ENCODE results near the gene OTUB1. TPM values are rescaled to one million over a fixed set of nuclear protein-coding genes. Genes with fewer than 3 reads are reported as not detected.

OTUB1 gene
- total and polyA plus RNA-seq, 2 of the 13 experiments (the other 11 are each of a cell fraction or from before 2014, with no cell fraction given) = 58.8 to 130 TPM

DNA sequence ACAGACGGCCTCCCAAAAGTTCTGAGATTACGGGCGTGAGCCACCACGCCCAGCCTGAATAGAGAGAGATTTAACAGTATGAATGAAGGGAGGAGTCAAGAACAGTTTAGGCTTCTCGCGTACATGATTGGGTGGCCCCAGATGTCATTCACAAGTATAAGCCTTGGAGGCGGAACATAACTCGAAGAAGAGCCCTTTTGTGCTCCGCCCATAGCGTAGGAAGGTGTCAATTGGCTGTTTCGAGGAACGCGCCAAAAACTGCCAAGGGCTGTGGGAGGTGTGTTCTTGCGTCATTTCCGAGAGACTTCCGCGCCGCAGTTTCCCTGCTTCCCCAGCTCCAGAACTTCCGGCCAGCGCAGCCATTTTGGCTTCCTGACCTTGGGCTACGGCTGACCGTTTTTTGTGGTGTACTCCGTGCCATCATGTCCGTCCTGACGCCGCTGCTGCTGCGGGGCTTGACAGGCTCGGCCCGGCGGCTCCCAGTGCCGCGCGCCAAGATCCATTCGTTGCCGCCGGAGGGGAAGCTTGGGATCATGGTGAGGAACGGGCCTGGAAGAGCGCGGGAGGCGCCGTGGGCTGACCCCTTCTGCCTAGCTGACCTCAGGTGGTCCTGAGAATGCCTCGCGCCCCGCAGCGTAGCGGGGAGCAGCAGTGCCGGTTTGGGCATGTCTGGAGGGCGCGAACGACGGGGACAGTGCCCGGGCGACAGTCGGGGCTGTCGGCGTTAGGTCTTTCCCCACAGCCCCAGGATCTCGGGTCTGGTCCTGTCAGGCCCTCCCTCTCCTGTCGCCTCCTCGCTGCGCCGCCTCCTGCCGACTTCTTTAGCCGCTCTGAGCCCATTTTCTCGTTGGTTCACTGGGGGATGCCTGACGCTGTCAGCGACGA is 11.7 kb upstream of the OTUB1 start, which contains the start of gene COX8A (continued):
- TF ChIP-seq ZNF333 (CRISPR knock-in tag; IDR thresholded peaks at IDR 0.05; ENCODE audit: borderline replicate concordance) (no peak), MLLT10 (CRISPR knock-in tag; IDR thresholded peaks at IDR 0.05) (no peak), MAFF (IDR thresholded peaks at IDR 0.05; ENCODE audit: low read depth, low read length) (no peak), NFKBIZ (CRISPR knock-in tag; IDR thresholded peaks at IDR 0.05) (0 out of 2 replicates have a peak, but pooled peaks have one; percentile 19), GLI4 (CRISPR knock-in tag; IDR thresholded peaks at IDR 0.05; ENCODE audit: borderline replicate concordance) (peak; percentile 99; the same call in 1 of the 2 replicates), ZNF746 (CRISPR knock-in tag; IDR thresholded peaks at IDR 0.05) (peak; percentile 40; the same call in 1 of the 2 replicates), KLF16 (CRISPR knock-in tag; IDR thresholded peaks at IDR 0.05) (peak in 1 of 2 experiments; percentile 90; a peak in 2 of 4 replicates), ZFP37 (CRISPR knock-in tag; IDR thresholded peaks at IDR 0.05; ENCODE audit: borderline replicate concordance) (peak; percentile 35; the same call in 1 of the 2 replicates), MAFK (conservative IDR thresholded peaks at IDR 0.05 in 1 of 2, IDR thresholded peaks at IDR 0.05 in 1 of 2; ENCODE audit: low read length in 2 of 2) (no peak), ESRRA (CRISPR knock-in tag; IDR thresholded peaks at IDR 0.05; ENCODE audit: low read depth) (peak; percentile 87), KDM3A (CRISPR knock-in tag; IDR thresholded peaks at IDR 0.05; ENCODE audit: low read depth) (0 out of 2 replicates have a peak, but pooled peaks have one; percentile 25), PCBP2 (optimal IDR thresholded peaks at IDR 0.05; ENCODE audit: low read depth, low read length, poor library complexity, severe bottlenecking) (no peak), ZNF446 (CRISPR knock-in tag; IDR thresholded peaks at IDR 0.05) (no peak), KLF6 (CRISPR knock-in tag; IDR thresholded peaks at IDR 0.05) (peak; percentile 62; the same call in 1 of the 2 replicates), CENPT (CRISPR knock-in tag; IDR thresholded peaks at IDR 0.05; ENCODE audit: low read depth) (no peak), ZSCAN20 (CRISPR knock-in tag; IDR thresholded peaks at IDR 0.05; ENCODE audit: borderline replicate concordance) (no peak; the same call in 1 of the 2 replicates), STAT5B (CRISPR knock-in tag; IDR thresholded peaks at IDR 0.05) (no peak), MIER2 (CRISPR knock-in tag; IDR thresholded peaks at IDR 0.05) (no peak), ZNF234 (CRISPR knock-in tag; conservative IDR thresholded peaks at IDR 0.05) (no peak)
- TF ChIP-seq, protein P1, sequence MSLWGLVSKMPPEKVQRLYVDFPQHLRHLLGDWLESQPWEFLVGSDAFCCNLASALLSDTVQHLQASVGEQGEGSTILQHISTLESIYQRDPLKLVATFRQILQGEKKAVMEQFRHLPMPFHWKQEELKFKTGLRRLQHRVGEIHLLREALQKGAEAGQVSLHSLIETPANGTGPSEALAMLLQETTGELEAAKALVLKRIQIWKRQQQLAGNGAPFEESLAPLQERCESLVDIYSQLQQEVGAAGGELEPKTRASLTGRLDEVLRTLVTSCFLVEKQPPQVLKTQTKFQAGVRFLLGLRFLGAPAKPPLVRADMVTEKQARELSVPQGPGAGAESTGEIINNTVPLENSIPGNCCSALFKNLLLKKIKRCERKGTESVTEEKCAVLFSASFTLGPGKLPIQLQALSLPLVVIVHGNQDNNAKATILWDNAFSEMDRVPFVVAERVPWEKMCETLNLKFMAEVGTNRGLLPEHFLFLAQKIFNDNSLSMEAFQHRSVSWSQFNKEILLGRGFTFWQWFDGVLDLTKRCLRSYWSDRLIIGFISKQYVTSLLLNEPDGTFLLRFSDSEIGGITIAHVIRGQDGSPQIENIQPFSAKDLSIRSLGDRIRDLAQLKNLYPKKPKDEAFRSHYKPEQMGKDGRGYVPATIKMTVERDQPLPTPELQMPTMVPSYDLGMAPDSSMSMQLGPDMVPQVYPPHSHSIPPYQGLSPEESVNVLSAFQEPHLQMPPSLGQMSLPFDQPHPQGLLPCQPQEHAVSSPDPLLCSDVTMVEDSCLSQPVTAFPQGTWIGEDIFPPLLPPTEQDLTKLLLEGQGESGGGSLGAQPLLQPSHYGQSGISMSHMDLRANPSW (CRISPR knock-in tag; IDR thresholded peaks at IDR 0.05; ENCODE audit: borderline replicate concordance) = no peak
- TF ChIP-seq, protein P2, sequence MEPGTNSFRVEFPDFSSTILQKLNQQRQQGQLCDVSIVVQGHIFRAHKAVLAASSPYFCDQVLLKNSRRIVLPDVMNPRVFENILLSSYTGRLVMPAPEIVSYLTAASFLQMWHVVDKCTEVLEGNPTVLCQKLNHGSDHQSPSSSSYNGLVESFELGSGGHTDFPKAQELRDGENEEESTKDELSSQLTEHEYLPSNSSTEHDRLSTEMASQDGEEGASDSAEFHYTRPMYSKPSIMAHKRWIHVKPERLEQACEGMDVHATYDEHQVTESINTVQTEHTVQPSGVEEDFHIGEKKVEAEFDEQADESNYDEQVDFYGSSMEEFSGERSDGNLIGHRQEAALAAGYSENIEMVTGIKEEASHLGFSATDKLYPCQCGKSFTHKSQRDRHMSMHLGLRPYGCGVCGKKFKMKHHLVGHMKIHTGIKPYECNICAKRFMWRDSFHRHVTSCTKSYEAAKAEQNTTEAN (CRISPR knock-in tag; conservative IDR thresholded peaks at IDR 0.05) = 0 out of 2 replicates have a peak, but pooled peaks have one; percentile 43
- TF ChIP-seq, protein P3, sequence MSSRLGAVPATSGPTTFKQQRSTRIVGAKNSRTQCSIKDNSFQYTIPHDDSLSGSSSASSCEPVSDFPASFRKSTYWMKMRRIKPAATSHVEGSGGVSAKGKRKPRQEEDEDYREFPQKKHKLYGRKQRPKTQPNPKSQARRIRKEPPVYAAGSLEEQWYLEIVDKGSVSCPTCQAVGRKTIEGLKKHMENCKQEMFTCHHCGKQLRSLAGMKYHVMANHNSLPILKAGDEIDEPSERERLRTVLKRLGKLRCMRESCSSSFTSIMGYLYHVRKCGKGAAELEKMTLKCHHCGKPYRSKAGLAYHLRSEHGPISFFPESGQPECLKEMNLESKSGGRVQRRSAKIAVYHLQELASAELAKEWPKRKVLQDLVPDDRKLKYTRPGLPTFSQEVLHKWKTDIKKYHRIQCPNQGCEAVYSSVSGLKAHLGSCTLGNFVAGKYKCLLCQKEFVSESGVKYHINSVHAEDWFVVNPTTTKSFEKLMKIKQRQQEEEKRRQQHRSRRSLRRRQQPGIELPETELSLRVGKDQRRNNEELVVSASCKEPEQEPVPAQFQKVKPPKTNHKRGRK (CRISPR knock-in tag; IDR thresholded peaks at IDR 0.05) = no peak
- TF ChIP-seq, protein P4, sequence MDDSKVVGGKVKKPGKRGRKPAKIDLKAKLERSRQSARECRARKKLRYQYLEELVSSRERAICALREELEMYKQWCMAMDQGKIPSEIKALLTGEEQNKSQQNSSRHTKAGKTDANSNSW (CRISPR knock-in tag; IDR thresholded peaks at IDR 0.05; ENCODE audit: borderline replicate concordance) = peak; percentile 94; the same call in 1 of the 2 replicates
